IMR-90 (cell line): ENCODE data around the gene ITPR2. TPM values are rescaled to one million over a fixed set of nuclear protein-coding genes. Genes with fewer than 3 reads are reported as not detected.

Experiments
- ATAC-seq: fragments of 200-7000 bp; cut with Tn5 transposase; 2 replicates; pipeline ENCODE4 v1.9.1; 2020; ENCODE audit warnings: low read depth, mild to moderate bottlenecking, moderate library complexity
- BruUV-seq: library from RNA; stranded (reverse); fragments of 400-500 nt; replicated peaks from 2 replicates; lab custom pipeline; 2021; lab: Mats Ljungman, UMichigan
- CTCF ChIA-PET: fragments of 300-600 bp; formaldehyde crosslinking; extraction: SDS; loops from one replicate; lab custom pipeline; 2021; ENCODE audit warnings: antibody characterized with exemption; lab: Yijun Ruan, JAX
- POLR2A ChIA-PET: fragments of 300-600 bp; sonication (Branson Sonifier 250); formaldehyde crosslinking; loops from one replicate; lab custom pipeline; 2022; ENCODE audit warnings: antibody characterized with exemption; ENCODE audit not compliant: unreplicated experiment; lab: Charles Lee
- DNase-seq: peaks from one replicate; pipeline ENCODE4 v3.0.0; 2013
- H2AFZ ChIP-seq: replicated peaks from 2 replicates; pipeline ENCODE3; 2013; ENCODE audit warnings: low read length, mild to moderate bottlenecking; ENCODE audit not compliant: poor library complexity
- H2AK5ac ChIP-seq: 2 replicates; pipeline ENCODE4 v1.6.1; 2013; ENCODE audit warnings: low read depth, low read length, inconsistent platforms
- H2AK9ac ChIP-seq: replicated peaks from 2 replicates; pipeline ENCODE3; 2013; ENCODE audit warnings: mild to moderate bottlenecking, low read depth, low read length, moderate library complexity; ENCODE audit not compliant: poor library complexity
- H2BK120ac ChIP-seq: 2 replicates; pipeline ENCODE4 v1.6.1; 2013; ENCODE audit warnings: low read depth, low read length, inconsistent platforms
- H2BK15ac ChIP-seq: 3 replicates; pipeline ENCODE4 v1.6.1; 2013; ENCODE audit warnings: low read depth, low read length, inconsistent platforms
- H2BK20ac ChIP-seq: 2 replicates; pipeline ENCODE4 v1.6.1; 2013; ENCODE audit warnings: low read depth, mild to moderate bottlenecking, inconsistent platforms, low read length, moderate library complexity
- H2BK5ac ChIP-seq: 2 replicates; pipeline ENCODE4 v1.6.1; 2013; ENCODE audit warnings: mild to moderate bottlenecking, low read depth, low read length, inconsistent platforms; ENCODE audit not compliant: poor library complexity, severe bottlenecking
- H3K14ac ChIP-seq: replicated peaks from 2 replicates; pipeline ENCODE4 v1.6.1; 2013; ENCODE audit warnings: low read depth, low read length, inconsistent platforms
- H3K18ac ChIP-seq: 2 replicates; pipeline ENCODE4 v1.6.1; 2013; ENCODE audit warnings: low read depth, low read length, control low read depth
- H3K23ac ChIP-seq: 2 replicates; pipeline ENCODE4 v1.6.1; 2013; ENCODE audit warnings: low read depth, low read length, inconsistent platforms
- H3K27ac ChIP-seq: 2 replicates; pipeline ENCODE4 v1.5.1; 2013; ENCODE audit warnings: mild to moderate bottlenecking, control low read depth, low read length; ENCODE audit not compliant: insufficient read depth
- H3K27me3 ChIP-seq: 2 replicates; pipeline ENCODE4 v1.6.1; 2013; ENCODE audit warnings: low read length; ENCODE audit not compliant: control insufficient read depth, insufficient read depth
- H3K36me3 ChIP-seq: 2 replicates; pipeline ENCODE4 v1.6.1; 2013; ENCODE audit warnings: low read length, mixed read lengths; ENCODE audit not compliant: control insufficient read depth, insufficient read depth
- H3K4ac ChIP-seq: 2 replicates; pipeline ENCODE4 v1.6.1; 2013; ENCODE audit warnings: low read depth, low read length, inconsistent platforms
- H3K4me1 ChIP-seq: 2 replicates; pipeline ENCODE4 v1.6.1; 2013; ENCODE audit warnings: low read length, mixed read lengths; ENCODE audit not compliant: control insufficient read depth, insufficient read depth
- H3K4me2 ChIP-seq: 2 replicates; pipeline ENCODE4 v1.6.1; 2013; ENCODE audit warnings: low read depth, mild to moderate bottlenecking, control low read depth, low read length, moderate library complexity
- H3K4me3 ChIP-seq: 2 replicates; pipeline ENCODE4 v1.5.1; 2013; ENCODE audit warnings: low read depth, mild to moderate bottlenecking, control low read depth, low read length, moderate library complexity; ENCODE audit not compliant: insufficient read depth
- H3K56ac ChIP-seq: 2 replicates; pipeline ENCODE4 v1.6.1; 2013; ENCODE audit warnings: low read length, inconsistent platforms; ENCODE audit not compliant: insufficient read depth; ENCODE audit errors: extremely low read depth
- H3K79me1 ChIP-seq, 2 experiments: 2 replicates each; pipeline ENCODE4 v1.6.1; 2013; ENCODE audit warnings: low read length in 2 of 2, inconsistent platforms in 1 of 2, low read depth in 1 of 2
- H3K9ac ChIP-seq: 2 replicates; pipeline ENCODE4 v1.6.1; 2013; ENCODE audit warnings: low read depth, low read length, control low read depth
- H3K9me1 ChIP-seq: 2 replicates; pipeline ENCODE4 v1.6.1; 2013; ENCODE audit warnings: low read length, inconsistent platforms; ENCODE audit not compliant: insufficient read depth
- H3K9me3 ChIP-seq: 2 replicates; pipeline ENCODE4 v1.6.1; 2013; ENCODE audit warnings: low read length; ENCODE audit not compliant: control insufficient read depth, insufficient read depth
- H4K20me1 ChIP-seq: 2 replicates; pipeline ENCODE4 v1.6.1; 2013; ENCODE audit warnings: low read length, inconsistent platforms; ENCODE audit not compliant: insufficient read depth
- H4K5ac ChIP-seq: 2 replicates; pipeline ENCODE4 v1.6.1; 2013; ENCODE audit warnings: mild to moderate bottlenecking, low read depth, low read length, control low read depth
- H4K8ac ChIP-seq, 2 experiments: 2 replicates each; pipeline ENCODE4 v1.6.1; 2013; ENCODE audit warnings: low read depth in 2 of 2, low read length in 2 of 2, control low read depth in 1 of 2, inconsistent platforms in 1 of 2
- H4K91ac ChIP-seq: 2 replicates; pipeline ENCODE4 v1.6.1; 2013; ENCODE audit warnings: low read depth, low read length, inconsistent platforms; ENCODE audit not compliant: insufficient read depth
- BHLHE40 ChIP-seq: fragments of 150-350 bp; IDR thresholded peaks from 2 replicates; pipeline ENCODE4 v1.6.1; 2016; ENCODE audit warnings: mild to moderate bottlenecking, low read depth, low read length
- CEBPB ChIP-seq: IDR thresholded peaks from 2 replicates; pipeline ENCODE4 v1.6.1; 2012; ENCODE audit warnings: low read depth, low read length, improper control_type of control experiment
- CTCF ChIP-seq: conservative IDR thresholded peaks from 2 replicates; pipeline ENCODE4 v1.5.1; 2012; ENCODE audit warnings: mild to moderate bottlenecking, low read depth, low read length, improper control_type of control experiment
- ELK1 ChIP-seq: fragments of 150-350 bp; IDR thresholded peaks from 2 replicates; pipeline ENCODE4 v1.6.1; 2016; ENCODE audit warnings: low read depth, mild to moderate bottlenecking, low read length, moderate library complexity, borderline replicate concordance
- FOS ChIP-seq: fragments of 150-350 bp; IDR thresholded peaks from 2 replicates; pipeline ENCODE4 v1.6.1; 2016; ENCODE audit warnings: low read depth, low read length
- MAFK ChIP-seq: IDR thresholded peaks from 2 replicates; pipeline ENCODE4 v1.6.1; 2012; ENCODE audit warnings: low read depth, low read length, improper control_type of control experiment
- MAZ ChIP-seq: IDR thresholded peaks from 2 replicates; pipeline ENCODE4 v1.6.1; 2012; ENCODE audit warnings: low read depth, mild to moderate bottlenecking, low read length, improper control_type of control experiment, moderate library complexity, borderline replicate concordance
- MXI1 ChIP-seq: IDR thresholded peaks from 2 replicates; pipeline ENCODE4 v1.6.1; 2012; ENCODE audit warnings: low read depth, mild to moderate bottlenecking, low read length, moderate library complexity, borderline replicate concordance
- NFE2L2 ChIP-seq: fragments of 150-350 bp; IDR thresholded peaks from 2 replicates; pipeline ENCODE4 v1.6.1; 2016; ENCODE audit warnings: low read depth, mild to moderate bottlenecking, low read length
- POLR2A ChIP-seq: IDR thresholded peaks from 2 replicates; pipeline ENCODE4 v1.6.1; 2012; ENCODE audit warnings: mild to moderate bottlenecking, low read depth, low read length
- RAD21 ChIP-seq: IDR thresholded peaks from 2 replicates; pipeline ENCODE4 v1.6.1; 2012; ENCODE audit warnings: low read length, improper control_type of control experiment
- RCOR1 ChIP-seq: IDR thresholded peaks from 2 replicates; pipeline ENCODE4 v1.6.1; 2012; ENCODE audit warnings: mild to moderate bottlenecking, low read length, improper control_type of control experiment; ENCODE audit not compliant: insufficient replicate concordance
- USF2 ChIP-seq: fragments of 150-350 bp; IDR thresholded peaks from 2 replicates; pipeline ENCODE4 v1.6.1; 2017; ENCODE audit warnings: mild to moderate bottlenecking, antibody characterized with exemption, low read length, low read depth
- WGBS, 2 experiments: methylation state at CpG; one replicate each; pipeline versions ENCODE4 v1.1.5 to v1.1.7; 2013; ENCODE audit warnings: missing lambda C conversion rate in 2 of 2; ENCODE audit not compliant: insufficient read length in 1 of 2; ENCODE audit errors: extremely low coverage in 2 of 2; 5-methylcytosine and 5-hydroxymethylcytosine counted together
- dilution Hi-C: fragments of 300-500 bp; cut with HindIII; formaldehyde crosslinking; loops from one replicate; pipeline ENCODE4 v1.14.3; 2018; ENCODE audit warnings: low sequenced_read_pairs; ENCODE audit not compliant: unreplicated experiment
- in situ Hi-C: fragments of 300-500 bp; cut with MboI; formaldehyde crosslinking; loops from 3 replicates; pipeline ENCODE4 v1.14.3; 2019; ENCODE audit warnings: low sequenced_read_pairs, inconsistent platforms, mixed read lengths
- intact Hi-C: fragments of 100-400 bp; cut with micrococcal nuclease; formaldehyde crosslinking; loops from 2 replicates; pipeline ENCODE4 v1.10.0; 2022
- polyA plus RNA-seq, 3 experiments: library from polyadenylated mRNA; depleted of rRNA; stranded (reverse); fragments of >200 nt; gene quantifications; 2 replicates each; pipeline ENCODE4 v1.2.3, GENCODE V29; 2012; ENCODE audit warnings: low replicate concordance in 1 of 3
- total RNA-seq: library from RNA; depleted of rRNA; stranded (reverse); fragments of >200 nt; gene quantifications from 2 replicates; pipeline ENCODE4 v1.2.3, GENCODE V29; 2012

Gene ITPR2
- total and polyA plus RNA-seq, 2 of the 4 experiments (the other 2 are of a cell fraction) = 1.2 to 9.0 TPM

GRCh38 chr12:26399381-26399780 lies 433.6 kb downstream of the ITPR2 start:
- no peak overlapping the region for H3K18ac ChIP-seq
- no peak overlapping the region for H3K4ac ChIP-seq
- no peak overlapping the region for H2BK20ac ChIP-seq
- H2BK5ac ChIP-seq = no peak overlapping the region
- H2BK120ac ChIP-seq = no peak overlapping the region
- H3K4me3 ChIP-seq = no peak overlapping the region
- H4K5ac ChIP-seq = no peak overlapping the region
- ATAC-seq (no peak), DNase-seq (no peak)
- dilution Hi-C loops = no loop called here
- H4K8ac ChIP-seq = no peak overlapping the region
- no peak overlapping the region for H4K91ac ChIP-seq
- H3K4me2 ChIP-seq = no peak overlapping the region
- H3K14ac ChIP-seq = no peak overlapping the region
- CTCF ChIA-PET = no interaction called here
- in situ Hi-C loops = no loop called here
- WGBS, 2 experiments = no CpG with 5 or more reads among the region's 1 CpG
- no peaks in the 10 kb centered on the region for H3K79me1 ChIP-seq
- H2AK9ac ChIP-seq = no peak overlapping the region
- H2AK5ac ChIP-seq = no peak overlapping the region
- H2BK15ac ChIP-seq = no peak overlapping the region
- H3K9me3 ChIP-seq = no peaks in the 10 kb centered on the region
- H3K4me1 ChIP-seq = no peaks in the 10 kb centered on the region
- H3K56ac ChIP-seq = no peak overlapping the region
- peaks cover 3% of the 10 kb centered on the region for H3K9me1 ChIP-seq
- no peaks in the 10 kb centered on the region for H4K20me1 ChIP-seq
- no peak overlapping the region for H3K9ac ChIP-seq
- POLR2A ChIA-PET = no interaction called here
- no peak overlapping the region for H3K23ac ChIP-seq
- H3K27me3 ChIP-seq = no peaks in the 10 kb centered on the region
- BruUV-seq = no TSS peak
- intact Hi-C loops = no loop called here
- no peak overlapping the region for H2AFZ ChIP-seq
- H3K27ac ChIP-seq = no peak overlapping the region
- no peaks in the 10 kb centered on the region for H3K36me3 ChIP-seq
- TF ChIP-seq CTCF (no peak), ELK1 (no peak), MAFK (no peak), RAD21 (no peak), RCOR1 (no peak), POLR2A (no peak), CEBPB (no peak), USF2 (no peak), NFE2L2 (no peak), BHLHE40 (no peak), FOS (no peak), MXI1 (no peak), MAZ (no peak)
